Activated CD4-positive, alpha-beta T cell treated with anti-CD3 and anti-CD28 coated beads, Interleukin-2, amount 50 U/mL, for 1 hour (primary cell): ENCODE measurements around the gene GM2A.

ENCODE experiments used
- DNase-seq: peaks from one replicate; pipeline ENCODE4 v3.0.0-alpha.2; 2020

The GM2A gene

DNA sequence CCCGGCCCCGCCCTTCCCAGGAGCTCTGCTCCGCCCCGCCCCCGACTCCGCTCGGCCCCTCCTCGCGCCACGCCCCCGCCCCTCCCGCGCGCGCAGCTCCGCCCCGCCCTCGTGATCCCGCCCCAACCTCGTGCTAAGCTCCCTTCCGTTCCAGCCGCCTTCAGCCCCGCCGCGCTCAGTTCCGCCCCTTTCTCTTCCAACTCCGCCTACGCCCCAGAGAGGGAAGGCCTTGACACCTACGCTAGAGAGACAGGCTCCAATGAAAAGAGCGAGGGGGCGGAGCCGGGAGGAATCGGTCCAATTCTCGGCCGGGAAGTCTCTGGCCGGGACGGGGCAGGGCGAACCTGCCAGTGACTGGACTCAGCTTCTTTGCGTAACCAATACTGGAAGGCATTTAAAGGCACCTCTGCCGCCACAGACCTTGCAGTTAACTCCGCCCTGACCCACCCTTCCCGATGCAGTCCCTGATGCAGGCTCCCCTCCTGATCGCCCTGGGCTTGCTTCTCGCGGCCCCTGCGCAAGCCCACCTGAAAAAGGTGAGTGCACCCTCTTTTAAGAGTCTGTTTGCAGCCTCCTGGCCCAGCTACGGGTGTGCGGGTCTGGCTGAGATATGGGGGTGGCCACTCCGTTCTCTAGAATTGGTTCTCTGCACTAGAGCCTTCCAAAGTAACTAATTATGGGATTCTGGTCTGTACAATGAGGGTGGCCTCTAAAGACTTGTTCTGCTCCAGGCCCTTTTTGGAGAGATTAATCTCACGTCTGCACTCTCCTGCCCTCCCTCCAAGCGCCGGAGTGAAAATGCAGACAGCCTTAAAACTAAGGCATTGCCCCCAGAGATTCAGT, at the start of gene GM2A:
Gene GM2A, plus strand, starts transcription at position 424 of the 843 bp plus-strand sequence. Its CDS starts 32 bp downstream, at position 456.
- DNase-seq: peak; percentile 97

DNA sequence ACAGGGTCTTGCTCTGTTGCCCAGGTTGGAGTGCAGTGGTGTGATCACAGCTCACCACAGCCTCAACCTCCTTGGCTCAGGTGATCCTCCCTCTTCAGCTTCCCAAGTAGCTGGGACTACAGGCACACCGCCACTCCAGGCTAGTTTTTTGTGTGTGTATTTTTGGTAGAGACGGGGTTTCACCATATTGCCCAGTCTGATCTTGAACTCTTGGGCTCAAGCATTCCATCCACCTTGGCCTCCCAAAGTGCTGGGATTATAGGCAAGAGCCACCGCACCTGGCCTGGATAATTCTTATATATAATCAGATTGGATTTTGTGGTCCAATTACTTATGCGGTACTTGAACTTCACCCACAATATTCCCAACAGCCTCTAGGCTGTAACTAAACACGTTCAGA, 48.9 kb upstream of the GM2A start:
- no peak for DNase-seq

- DNase-seq: no peak
Measured at GRCh38 chr5:151205411-151205810, 47.6 kb upstream of the GM2A start.

GRCh38 chr5:151208481-151208914, 44.5 kb upstream of the GM2A start:
- no peak for DNase-seq

GRCh38 chr5:151212406-151212798, 40.6 kb upstream of the GM2A start:
- no peak for DNase-seq

- peak; percentile 83 for DNase-seq
Measured at GRCh38 chr5:151213803-151214613, 39.0 kb upstream of the GM2A start.

DNA sequence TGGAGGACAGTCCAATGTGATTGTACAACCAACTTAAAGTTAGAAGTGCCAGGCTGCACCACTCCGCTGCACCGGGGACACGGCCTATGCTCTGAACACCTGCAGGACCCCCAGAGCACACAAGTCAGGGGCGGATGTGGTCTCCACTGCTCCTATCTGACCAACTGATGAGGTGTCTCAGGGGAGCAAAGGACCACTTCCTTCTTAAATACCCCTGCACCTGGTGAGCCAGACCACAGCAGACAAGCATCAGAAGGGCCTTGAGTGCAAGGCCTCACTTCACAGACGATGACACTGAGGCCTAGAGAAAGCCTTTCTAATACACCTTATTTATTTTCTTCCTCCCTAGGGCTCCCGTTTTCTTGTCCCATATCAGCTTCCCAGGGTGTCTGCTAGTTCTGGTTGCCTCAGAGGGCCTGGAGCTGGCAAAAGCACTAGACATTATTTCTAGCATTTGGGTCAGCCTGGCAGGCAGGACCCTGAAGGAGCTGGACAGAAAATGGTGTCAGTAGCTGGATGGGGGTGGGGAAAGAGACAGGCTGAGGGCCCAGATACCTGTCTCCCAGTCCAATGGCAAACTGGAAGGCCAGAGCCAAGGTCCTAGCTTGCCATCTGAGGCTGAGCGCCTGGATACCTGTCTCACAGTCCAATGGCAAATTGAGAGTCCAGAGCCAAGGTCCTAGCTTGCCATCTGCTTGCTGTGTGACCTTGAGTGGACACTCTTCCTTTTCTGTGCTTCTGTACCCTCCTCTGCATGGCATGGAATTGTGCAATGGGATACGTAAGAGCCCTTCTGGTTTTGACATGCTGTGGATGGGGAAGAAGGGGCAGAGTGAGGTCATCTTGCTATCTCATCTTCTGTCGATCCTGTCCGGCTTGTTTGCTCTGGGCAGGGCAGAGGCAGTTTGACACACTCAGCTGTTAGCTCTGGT, 38.1 kb upstream of the GM2A start:
- no peak for DNase-seq

- no peak for DNase-seq
Measured at GRCh38 chr5:151215546-151215880, 37.5 kb upstream of the GM2A start.

- no peak for DNase-seq
Measured at GRCh38 chr5:151216781-151217180, 36.2 kb upstream of the GM2A start.

DNA sequence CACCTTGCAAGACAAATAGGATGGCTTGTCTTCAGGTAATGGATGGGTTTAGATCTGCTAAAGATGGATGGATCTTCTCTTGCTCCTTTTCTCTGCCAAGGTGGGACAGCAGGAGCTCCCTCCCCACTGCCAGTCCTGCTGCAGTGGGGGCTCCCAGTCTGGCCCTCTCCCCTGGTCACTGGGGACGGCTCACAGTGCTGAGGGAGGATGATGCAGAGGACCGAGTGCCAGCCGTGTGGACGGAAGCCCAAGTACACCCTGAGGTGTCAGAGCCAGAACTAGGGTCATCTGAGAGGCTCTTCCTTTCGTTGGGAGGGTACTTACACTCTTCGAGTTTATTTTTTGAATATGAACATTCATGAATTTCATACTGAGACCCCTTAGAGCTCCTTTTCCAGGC, 34.8 kb upstream of the GM2A start:
- no peak for DNase-seq

GRCh38 chr5:151219138-151219537, 33.8 kb upstream of the GM2A start:
- DNase-seq: no peak

- DNase-seq: no peak
Measured at GRCh38 chr5:151219789-151220188, 33.2 kb upstream of the GM2A start.

DNA sequence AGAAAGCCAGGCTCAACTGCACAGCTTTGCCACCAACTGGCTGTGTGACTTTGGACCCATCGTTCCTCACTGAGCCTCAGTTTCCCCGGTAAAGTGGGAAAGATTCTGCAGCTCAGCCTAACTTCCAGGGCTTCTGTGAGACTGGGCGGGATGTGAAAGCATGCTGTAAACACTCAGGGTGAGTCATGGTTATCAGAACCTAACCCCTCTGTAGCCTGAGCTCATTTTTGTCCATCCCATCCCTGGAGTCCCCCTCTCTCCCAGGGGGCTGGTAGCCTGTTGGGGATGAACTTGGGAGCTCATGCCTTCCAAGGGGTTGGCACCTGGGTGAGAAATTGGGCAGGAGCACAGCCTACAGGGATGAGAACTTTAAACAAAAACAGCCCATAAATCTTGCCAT, 31.4 kb upstream of the GM2A start:
- DNase-seq: no peak

- DNase-seq: peak; percentile 15
Measured at GRCh38 chr5:151222054-151222789, 30.8 kb upstream of the GM2A start.

GRCh38 chr5:151222790-151223446, 30.1 kb upstream of the GM2A start:
- DNase-seq: peak; percentile 43

- DNase-seq: peak; percentile 48
Measured at GRCh38 chr5:151223447-151224264, 29.3 kb upstream of the GM2A start, which contains the start of gene CCDC69. TSS of gene CCDC69 (minus strand) at chr5:151224092. CDS start at chr5:151223970, 122 bp downstream.

- DNase-seq: no peak
Measured at GRCh38 chr5:151224372-151224771, 28.6 kb upstream of the GM2A start.

DNA sequence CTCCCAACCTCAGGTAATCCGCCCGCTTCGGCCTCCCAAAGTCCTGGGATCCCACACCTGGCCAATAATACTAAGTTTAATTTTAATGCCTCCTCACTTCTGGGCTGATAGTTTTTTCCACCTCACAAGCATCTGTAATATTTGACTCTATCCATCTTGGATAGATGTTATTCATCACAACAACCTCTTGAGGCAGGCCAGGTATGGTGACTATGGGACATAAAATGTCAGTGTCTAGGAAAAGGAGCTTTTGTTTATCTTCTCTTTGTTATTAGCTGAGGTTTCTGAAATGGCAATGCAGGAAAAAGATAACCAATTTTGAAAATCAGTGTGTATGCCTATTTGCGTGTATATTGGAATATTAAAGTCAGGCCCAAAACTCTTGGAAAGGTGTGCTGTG, 27.9 kb upstream of the GM2A start:
- DNase-seq: no peak

GRCh38 chr5:151225475-151225874, 27.5 kb upstream of the GM2A start:
- no peak for DNase-seq

- no peak for DNase-seq
Measured at GRCh38 chr5:151227918-151228447, 25.0 kb upstream of the GM2A start.
